SIG-M5 (cell line): ENCODE measurements around the gene GLIPR1L2.
A peak's percentile ranks its signal among the peaks of the same experiment; 100 is the strongest.

Experiments used
- DNase-seq: peaks from one replicate; lab custom pipeline; 2025; lab: John Stamatoyannopoulos, UW

The GLIPR1L2 gene

DNA sequence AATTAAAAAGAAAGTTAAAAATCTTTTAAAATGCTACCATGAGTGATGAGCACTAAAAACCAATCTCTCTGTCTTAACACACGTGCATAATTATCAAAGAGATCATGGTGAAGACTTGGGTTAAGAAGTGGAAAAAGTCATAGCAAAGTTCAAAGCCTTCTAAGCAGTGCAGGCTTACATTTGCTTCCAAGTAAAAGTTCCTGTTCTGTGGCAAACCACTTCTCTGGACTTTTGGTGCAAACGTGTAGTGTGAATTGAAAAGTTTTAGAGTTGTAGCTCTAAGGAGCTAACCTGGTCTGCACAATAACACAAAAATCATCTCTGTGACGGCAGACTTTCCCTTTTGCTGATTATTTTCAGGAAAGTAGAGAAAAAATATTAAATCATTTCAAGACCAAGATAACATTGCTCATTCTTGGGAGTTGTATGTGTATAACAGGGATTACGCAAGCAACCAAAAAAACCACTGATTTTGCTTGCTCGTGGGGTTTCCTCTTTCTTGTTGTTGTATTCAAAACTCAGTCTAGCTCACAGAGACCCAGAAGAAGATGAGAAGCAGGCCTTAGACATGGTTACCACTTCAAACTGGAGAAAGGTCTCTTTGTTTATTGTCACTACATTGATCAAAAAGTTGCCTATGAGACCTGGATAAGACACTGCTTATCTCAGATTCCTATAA lies 87.4 kb downstream of the GLIPR1L2 start:
- peak; percentile 83 for DNase-seq

- DNase-seq = no peak
Measured at GRCh38 chr12:75479963-75480461, 89.1 kb downstream of the GLIPR1L2 start.

DNA sequence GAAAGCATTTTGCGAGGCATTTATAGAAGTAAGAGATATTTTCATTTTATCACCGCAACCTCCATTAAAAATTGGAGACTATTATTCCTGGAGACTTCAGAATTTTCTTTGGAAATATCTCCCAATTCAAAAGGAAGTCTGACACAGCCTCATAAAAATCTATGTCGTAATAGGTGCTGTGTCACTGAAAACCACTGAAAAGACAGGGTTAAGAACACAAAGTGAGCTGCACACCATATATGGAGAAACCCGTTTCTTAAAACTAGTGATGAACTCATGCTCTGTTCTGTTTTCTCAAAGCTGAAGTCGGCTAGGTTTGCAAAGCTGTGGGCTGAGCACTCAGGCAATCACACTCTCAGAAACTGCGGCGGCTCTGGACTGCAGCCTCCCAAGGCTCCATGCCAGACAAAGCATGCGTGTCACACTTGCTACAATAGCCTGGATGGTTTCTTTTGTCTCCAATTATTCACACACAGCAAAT lies 89.6 kb downstream of the GLIPR1L2 start, which contains the start of gene GLIPR1:
Gene GLIPR1 (plus strand): TSS at position 287 of the 481 bp plus-strand sequence. CDS start 126 bp downstream, at position 413.
- DNase-seq = peak; percentile 91

DNA sequence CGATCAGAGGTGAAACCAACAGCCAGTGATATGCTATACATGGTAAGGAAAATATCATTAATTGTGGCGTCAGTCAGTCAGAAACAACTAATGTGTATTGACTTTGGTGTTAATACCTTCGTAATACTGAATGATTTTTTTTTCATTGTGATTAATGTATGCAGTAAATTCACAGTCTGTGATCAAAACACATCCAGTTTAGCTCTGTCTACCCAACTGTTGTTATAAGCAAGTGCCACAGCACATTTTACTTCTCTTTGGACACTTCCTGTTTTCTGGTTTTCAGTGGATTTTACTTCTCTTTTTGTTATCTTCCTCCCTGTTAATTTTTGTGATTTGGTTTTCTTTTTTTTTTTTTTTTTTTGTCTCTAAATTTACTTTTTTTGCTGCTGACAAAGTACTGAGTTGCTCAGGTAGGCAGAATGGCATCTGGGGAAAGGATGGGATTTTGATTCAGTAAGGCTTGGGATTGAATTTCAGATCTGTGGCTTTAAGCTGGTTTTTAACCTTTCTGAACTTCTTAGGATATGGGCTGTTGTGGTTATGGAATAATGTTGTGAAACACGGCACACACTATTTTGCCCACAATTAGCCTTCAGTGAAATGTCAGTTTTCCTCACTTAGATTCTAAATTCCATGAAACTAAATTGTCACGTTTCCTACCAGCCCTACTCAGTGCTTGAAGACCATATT lies 90.3 kb downstream of the GLIPR1L2 start:
- peak; percentile 55 for DNase-seq

- peak; percentile 39 for DNase-seq
Measured at GRCh38 chr12:75481774-75482173, 90.9 kb downstream of the GLIPR1L2 start.
